Measurements from ENCODE around the gene MORC2.
A peak's percentile ranks its signal among the peaks of the same experiment; 100 is the strongest.

Gene MORC2

DNA sequence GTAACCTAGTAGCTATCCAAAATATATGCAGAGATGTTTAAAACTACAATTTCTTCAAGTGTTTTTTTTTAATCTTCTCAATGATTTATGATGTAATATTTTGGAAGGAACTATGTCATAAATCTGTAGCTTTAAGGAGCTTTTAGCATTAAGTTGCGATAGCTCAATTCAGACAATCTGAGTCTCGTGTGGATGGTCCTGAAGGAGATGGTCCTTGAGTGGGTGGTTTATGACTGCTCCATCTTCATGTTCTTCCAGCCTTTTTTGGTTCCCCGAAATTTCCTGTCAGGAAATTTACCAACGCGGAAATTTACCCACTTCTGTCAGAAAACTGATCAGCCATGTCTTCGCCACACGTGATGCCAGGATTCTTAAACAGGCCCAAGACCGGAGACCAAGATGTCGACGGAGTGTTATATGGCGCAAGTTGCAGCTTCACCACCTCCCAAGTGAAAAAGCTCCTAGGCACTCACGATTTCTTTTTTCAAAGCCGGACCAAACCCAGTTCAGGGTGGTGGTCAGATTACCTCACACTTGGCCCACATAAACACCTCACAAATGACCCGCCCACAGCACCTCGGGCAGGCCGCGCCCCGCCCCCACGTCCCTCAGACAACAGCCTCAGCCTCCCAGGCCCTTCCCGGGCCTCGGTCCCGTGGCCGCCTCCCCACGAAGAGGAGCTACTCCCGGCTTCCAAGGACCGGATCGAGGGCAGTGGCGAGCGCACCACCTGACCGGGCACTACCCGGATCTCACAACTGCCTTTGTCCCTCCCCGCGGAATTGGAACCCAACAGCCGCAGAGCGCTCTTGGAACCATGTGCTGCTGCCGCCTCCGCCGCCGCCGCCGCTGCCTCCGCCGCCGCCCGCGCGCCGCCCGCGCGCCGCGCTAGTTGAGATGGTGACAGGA is at the start of gene MORC2:
Gene MORC2 (minus strand): TSS at position 760 of the 909 bp plus-strand sequence. CDS start 885 bp downstream, outside the sequence.
- no peak for DNase-seq (ENCODE audit: low spot score)

DNA sequence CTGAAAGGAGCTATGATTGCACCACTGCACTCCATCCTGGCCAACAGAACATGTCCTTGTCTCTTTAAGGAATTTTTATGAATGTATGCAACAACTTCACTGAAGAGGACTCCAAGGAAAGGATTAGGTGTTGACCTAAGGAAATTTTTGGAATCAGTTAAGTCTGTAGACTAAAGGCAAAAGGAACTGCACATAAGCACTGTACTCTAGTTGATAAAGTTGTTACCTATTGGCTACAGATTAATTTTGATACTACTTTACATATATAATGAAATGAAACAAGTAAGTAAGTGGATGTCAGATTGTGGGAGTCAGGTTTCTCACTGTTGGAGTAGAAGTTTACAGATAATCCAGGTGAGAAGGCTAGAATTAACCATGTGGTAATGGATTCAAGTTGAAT is 37.0 kb upstream of the MORC2 start:
- DNase-seq (ENCODE audit: low spot score): no peak

DNA sequence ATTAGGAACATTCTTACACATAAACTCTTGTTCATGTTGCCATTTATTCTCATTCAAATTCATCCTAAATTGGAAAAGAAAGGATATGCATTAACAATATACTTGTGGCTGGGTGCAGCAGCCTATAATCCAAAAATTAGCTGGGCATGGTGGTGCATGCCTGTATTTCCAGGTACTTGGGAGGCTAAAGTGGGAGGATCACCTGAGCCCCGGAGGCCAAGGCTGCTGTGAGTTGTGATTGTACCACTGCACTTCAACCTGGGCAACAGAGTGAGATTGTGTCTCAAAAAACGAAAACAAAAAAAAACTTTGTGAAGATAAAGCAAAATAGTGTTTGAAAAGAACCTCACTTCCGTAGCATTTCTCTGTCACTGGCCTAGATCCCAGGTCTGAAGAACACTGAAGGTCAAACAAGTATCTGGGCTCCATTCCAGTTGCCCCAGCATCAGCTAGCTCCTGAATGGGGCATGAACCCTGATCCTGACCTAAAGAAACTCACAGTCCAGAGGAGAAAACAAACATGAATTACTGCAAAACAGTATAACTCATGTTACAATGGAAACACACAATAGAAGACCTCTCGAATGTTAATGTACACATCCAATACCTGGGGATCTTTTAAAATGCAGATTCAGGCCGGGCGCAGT is 32.7 kb upstream of the MORC2 start:
- no peak for DNase-seq (ENCODE audit: low spot score)

DNA sequence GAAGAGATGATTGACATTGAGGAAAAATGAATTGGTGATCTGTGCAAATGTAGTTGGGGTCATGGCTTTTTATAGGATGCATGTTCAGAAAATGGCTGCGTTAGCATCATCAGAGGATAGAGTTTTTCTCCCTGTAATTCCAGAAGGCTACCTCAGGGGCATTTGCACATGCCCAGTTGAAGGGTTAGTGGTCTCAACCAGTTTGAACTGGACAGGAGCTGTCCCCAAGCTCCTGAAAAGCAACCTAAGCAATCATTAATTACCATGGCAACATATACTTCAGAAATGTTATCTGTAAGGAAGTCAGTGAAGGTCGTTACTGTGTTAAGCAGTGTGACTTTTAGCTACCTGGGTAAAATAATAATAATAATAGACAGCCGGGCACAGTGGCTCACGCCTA is 29.8 kb upstream of the MORC2 start:
- DNase-seq (ENCODE audit: low spot score): no peak

DNA sequence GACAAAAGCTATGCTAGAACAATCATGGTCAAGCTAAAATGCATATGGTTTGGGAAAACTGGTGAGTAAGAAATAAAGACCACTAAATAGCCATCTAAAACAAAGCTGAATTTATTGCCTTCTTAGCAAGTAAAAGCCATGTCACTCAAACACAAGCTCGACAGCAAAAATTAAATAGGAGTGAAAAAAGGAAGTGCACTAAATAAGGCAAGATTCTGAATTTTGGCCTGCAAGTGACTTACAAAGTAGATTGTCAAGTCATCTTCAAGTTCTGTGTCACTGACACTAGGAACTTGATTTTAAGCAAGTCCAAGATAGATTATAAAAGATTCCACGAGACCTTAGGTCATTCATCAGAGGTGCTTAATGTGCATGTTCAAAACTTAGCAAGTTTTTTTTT is 27.9 kb upstream of the MORC2 start:
- peak; percentile 2 for DNase-seq (ENCODE audit: low spot score)

DNA sequence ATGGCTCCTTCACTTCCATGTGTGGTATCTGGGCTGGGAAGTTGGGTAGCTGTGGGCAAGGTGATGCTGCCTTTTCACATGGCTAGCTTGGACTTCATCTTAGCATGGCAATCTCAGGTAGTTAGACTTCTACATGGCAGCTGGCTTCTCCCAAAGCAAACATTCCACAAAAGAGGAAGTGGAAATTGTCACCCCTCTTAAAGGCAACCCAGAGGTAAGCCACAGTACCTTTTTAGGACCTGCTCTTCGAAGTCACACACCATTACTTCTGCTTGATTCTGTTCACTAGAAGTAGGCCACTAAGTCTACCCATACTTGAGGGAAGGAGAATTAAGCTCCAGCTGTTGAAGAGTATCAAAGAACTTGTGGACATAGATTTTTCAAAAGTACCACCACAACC is 26.4 kb upstream of the MORC2 start:
- no peak for DNase-seq (ENCODE audit: low spot score)

DNA sequence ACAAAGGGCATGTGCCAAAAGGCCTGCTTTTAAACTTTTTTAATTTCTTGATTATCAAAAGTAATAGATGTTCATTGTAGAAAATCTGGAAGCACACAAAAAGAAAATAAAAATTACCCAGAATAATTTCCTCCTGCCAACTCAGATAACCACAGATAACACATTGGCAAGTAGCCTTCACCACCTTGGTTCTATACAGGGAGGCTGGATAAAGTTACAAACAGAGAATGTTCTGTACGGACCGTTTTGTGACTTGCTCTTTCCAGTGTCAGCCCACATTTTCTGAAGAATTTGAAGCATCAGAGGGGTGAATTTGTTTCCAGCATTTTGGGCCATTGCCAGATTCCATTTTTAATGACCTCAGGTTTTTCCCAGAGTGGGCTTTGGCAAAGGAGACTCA is 24.0 kb upstream of the MORC2 start:
- no peak for DNase-seq (ENCODE audit: low spot score)

DNA sequence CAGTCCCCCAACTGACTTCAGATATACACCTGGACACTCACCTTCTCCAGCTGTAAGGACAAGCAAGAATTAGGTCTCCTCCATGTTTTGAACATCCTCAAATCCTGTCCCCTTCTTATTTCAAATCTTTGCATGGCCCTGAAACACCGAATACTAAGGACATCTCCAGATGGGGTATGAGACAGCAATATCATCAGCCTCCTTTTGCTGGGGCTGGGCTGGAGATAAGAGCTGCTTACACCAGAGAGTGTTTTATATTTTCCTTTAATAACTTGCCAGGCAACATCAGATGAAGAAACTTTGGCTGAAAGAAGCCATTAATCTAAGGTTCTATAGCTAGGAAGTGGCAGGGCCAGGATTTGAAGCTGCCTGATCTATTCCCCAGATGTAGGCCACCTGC is 22.1 kb upstream of the MORC2 start:
- DNase-seq (ENCODE audit: low spot score): no peak

DNA sequence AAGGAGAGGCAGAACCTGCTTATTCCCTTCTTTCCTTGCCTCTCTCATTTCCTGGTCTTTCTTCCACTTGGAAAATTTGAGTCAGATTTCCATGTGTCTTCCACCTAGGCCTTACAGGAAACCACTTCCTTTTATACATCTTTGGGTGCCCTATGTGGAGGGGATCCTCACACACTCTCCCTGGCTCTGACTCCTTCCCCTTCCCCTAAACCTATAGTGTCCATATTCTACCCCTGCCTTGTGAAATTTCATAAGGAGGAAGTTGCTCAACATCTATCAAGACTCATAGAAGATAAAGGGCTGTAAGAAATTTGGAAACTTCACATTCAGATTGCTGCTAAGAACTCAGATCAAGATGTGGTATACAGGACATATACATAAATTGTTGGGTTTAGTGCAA is 20.9 kb upstream of the MORC2 start:
- DNase-seq (ENCODE audit: low spot score): no peak

DNA sequence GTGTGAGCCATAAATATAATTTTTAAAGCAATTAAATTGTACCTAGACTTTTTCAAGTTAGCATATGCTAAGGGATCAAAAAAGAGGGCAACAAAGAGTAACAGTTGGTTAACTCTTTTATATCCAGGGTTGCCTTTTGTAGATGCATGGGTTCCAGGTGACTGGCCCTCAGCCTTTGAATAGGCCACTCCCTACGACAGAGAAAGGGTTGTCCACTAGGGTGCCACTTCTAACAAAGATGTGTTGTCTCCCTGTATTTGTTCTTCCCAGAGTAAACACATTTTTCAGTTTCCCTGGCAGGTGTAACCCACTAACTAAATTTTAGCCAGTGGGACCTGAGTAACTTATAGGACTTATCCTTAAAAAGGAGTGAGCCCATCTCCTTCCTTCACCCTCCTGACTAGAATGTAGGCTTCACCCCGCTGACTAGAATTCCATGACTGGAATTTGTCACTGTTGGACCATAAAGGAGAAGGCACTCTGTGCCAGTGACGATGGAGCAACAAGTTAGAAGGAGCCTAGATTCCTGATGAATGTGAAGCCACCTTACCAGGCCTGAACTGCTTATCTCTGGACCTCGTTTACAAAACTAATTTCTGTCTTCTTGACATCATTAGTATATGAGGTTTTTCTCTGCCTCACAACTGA is 17.1 kb upstream of the MORC2 start:
- no peak for DNase-seq (ENCODE audit: low spot score)

DNA sequence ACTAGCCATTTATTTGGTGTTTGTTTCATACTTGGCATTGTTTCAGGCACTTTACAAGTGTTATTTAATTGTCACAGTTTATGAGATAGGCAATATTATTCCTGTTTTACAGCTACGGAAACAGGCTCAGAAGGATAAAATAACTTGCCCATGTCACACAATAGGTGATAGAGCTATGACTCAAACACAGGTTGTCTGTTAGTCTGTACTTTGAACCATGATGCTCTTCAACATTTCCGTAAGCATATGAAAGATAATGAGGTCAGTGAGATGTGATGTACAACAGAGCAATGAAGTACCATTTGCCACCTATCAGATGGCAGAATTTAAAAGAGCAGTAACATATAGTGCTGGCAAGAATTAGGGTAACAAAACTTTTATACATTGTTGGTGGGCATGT is 15.7 kb upstream of the MORC2 start:
- no peak for DNase-seq (ENCODE audit: low spot score)

DNA sequence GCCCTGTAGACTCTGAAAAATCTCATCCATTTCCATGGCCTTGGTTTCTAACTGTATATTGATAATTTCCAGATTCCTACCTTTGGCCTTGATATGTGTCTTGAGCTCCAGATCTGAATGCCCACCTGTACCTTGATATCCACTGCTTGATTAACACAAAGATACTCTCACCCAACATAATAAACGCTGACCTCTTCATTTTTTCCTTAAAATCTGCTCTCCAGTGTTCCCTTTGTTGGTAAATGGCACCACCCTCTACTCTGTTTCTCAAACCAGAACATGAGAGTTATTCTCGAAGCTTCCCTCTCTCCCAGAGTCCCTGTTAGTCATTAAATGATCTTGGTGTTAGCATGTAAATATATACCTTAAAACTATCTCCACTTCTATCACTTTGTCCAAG is 13.9 kb upstream of the MORC2 start:
- DNase-seq (ENCODE audit: low spot score): no peak

DNA sequence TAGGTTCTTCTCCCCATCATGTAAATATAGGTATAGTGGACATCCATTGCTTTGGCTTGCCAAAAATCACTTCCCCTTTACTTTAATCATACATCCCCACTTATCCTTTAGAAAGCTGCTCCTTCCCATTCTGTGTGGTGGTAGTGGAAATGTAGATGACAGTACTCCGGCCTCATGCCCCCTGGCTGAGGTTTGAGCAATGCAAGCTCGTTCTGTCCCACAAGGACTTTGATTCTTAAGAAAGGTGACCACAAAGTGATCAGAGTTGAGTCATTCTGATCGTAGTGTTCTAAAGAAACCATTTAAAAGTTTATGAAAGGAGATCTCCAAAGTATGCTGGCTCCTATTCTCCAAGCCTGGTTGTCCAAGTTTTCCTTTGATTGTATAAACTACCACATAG is 11.4 kb upstream of the MORC2 start:
- DNase-seq (ENCODE audit: low spot score): no peak

DNA sequence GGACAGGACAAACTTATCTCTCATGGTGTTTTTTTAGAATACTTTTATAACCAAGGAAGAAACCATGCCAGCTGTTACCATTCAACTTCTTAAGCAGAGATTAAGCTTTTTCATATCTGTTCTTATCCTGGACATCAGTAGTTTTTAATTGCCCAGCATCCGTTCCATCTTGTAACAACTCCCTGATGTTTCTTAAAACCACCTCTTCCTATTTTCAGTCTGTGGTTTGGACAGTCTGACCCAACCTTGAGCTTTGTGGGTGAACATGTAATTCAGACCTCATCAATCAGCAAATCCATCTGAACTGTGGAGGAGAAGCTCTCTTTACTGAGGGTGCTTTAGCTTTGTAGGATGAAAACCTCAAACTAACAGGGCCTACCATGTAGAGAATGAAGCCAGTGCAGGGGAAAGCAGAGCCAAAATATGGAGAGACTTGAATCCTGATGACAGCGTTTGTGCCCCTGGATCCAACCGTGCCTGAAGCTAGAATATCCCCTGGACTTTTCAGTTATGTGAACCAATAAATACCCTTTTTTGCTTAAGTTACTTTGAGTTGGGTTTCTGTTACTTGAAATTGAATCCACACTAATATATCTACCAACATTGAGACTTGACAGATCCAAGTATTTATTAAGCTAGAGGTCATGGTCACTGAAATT is 9.9 kb upstream of the MORC2 start:
- no peak for DNase-seq (ENCODE audit: low spot score)

DNA sequence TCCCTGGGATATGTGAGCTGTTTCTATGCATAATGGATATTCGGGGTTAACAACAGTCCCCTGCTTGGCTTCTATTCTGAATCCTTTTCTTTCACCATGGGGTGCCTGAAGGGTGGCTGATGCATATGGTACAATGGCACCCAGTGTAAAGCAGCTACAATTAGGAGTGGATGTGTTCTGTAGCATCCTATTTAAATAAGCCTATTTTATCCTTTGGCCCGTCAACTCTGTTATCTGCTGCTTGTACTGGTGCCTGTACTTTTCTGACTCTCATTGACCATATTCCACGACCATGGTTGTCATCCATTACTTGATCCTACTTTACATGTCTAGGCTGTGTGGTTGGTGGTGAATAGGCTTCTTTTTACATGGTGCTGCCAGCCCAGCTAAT is 1.8 kb upstream of the MORC2 start:
- no peak for DNase-seq (ENCODE audit: low spot score)

DNA sequence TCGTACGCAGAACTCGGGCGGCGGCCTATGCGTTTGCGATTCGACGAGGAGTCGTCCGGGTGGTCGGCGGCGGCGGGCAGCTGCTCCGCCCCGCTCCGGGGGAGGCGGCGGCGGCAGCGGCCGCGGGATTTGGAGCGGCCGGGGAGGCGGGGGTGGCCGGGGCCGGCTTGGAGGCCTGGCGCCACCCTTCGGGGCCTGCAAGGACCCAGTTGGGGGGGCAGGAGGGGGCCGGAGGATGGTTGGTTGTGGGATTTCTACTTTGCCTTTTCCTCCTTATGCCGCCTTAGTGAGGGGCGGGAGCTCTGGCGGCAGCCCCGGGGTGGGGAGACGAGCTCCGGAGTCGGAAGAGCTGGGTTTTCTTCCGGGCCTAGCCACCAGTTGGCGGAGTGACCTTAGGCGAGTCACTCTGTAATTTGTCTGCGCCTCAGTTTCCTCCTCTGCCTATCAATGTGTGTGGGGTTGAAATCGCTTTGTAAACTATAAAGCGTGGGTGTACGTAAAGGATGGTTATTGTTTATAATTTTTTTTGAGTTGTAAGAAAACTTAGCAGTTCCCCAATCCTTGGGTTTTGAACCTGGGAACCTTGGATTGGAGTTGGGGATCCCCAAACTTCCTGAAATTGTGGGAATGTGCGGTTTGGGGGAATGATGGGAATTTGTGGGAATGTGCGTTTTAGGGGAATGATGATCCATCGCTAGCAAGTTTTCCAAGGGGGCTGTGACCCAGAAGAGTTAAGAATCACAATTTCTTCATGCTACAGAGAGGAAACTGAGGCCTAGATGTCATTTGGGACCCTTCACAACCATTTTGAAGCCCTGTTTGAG is 1.2 kb upstream of the MORC2 start:
- peak; percentile 12 for DNase-seq (ENCODE audit: low spot score)

DNA sequence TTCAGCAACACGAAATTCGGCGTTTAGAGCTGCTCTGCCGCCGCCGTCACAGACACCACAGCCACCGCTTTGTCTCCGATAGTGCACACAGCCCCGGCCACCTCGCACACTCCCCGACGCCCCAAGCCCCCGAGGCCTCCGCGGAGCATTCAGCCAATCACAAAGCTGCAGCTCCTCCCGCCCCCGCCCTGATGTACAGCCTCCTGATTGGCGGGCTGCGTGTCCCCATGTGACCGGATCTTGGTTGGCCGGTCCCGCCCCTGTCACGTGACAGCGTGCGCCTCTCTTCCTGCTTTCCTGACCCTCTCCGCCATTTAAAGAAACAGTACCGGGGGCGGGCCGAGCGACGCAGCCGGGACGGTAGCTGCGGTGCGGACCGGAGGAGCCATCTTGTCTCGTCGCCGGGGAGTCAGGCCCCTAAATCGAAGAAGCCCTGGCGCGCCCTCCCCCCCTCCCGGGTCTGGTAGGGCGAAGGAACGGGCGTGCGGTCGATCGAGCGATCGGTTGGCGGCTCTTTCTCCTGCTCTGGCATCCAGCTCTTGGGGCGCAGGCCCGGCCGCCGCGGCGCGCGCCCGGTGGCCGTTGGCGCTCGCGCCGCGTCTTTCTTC is 454 bp upstream of the MORC2 start, which contains the start of gene TUG1:
Gene TUG1 (plus strand): TSS at position 342 of the 608 bp plus-strand sequence.
- DNase-seq (ENCODE audit: low spot score): peak; percentile 98

DNA sequence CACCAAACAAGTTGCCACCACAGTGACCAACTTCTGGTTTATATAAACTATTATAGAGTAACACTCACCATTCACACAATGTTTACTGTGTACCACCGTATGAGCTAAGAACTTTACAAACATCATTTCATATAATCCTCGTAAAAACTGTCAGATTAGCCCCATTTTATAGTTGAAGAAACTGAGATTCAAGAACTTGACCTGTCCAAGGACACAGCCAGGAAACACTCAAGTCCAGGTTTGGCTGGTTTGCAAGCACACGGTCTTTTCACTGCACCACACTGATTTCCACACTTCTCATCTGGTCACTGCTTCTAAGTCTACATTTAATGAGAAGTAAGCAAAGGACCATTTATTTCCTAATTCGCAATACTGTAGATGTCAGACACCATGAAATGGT is 3.7 kb downstream of the MORC2 start:
- no peak for DNase-seq (ENCODE audit: low spot score)

DNA sequence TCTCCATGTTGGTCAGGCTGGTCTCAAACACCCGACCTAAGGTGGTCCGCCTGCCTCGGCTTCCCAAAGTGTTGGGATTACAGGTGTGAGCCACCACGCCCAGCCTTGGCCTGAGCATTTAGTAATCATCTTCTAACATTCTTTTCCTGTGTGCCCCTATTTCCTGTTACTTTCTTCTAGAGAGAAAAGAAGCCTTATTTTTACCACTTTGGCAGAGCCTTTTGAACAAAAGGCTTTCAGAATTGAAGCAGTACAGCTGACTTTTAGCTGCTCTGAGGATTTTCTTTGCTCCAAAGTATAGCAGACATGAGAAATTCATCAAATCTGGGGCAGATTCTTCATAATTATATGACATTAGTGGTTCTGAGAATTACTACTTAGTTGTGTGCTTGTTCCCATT is 13.4 kb downstream of the MORC2 start:
- DNase-seq (ENCODE audit: low spot score): no peak

DNA sequence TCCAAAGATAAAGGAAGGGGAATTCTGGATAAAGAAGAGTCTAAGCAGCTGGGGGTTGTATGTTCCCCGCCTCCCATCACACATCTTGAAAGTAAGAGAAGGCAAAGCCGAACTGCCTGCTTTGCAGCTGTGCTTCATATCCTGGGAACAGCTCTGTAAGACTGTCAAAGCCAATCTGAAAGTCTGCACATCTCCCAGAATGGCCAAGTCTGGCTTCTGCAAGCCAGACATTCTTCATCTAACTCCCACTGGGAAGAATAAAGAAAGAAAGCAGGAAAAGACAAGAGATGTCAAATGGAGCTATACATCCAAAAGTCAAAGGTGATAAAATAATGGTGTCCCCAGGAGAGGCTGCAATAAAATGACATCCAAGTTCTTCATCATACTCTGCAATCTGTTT is 15.4 kb downstream of the MORC2 start:
- no peak for DNase-seq (ENCODE audit: low spot score)

All from kidney capillary endothelial cell (primary cell).